Measurements from ENCODE around the gene MPZL1. TPM values are rescaled to one million over a fixed set of nuclear protein-coding genes. Genes with fewer than 3 reads are reported as not detected.

MPZL1 gene
- total RNA-seq, 1 experiment from 2014 or later = 273 TPM

DNA sequence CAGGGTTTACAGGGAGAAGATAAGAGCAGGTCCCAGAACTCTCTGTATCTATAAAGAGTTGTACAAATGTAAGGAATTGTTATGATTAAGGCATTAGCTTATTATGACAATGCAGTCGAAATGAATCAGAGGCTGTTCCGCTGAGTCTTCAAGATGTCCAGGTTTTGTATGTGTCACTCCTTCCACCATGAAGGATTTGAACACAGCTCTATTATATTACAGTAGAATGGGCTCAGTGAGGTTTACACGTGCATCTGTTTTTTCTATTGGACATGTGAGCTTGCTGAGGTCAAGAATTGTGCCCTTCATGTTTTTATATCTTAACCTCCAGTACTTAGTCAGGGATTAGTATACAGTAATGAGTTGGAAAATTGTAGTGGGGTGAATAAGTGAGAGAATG lies 86.3 kb downstream of the MPZL1 start:
- Histone ChIP-seq H3K4me1 (peaks cover 17% of the 10 kb centered on the region), H3K4me3 (ENCODE audit: low read depth, low read length) (no peak overlapping the region), H3K27me3 (replicated peaks; ENCODE audit: control insufficient read depth, insufficient read depth, low read length) (no peaks in the 10 kb centered on the region), H3K36me3 (ENCODE audit: control insufficient read depth, insufficient read depth, low read length) (no peaks in the 10 kb centered on the region), H3K9me3 (no peaks in the 10 kb centered on the region; the same call in 1 of the 2 replicates)
- H3K27ac Mint-ChIP-seq (ENCODE audit: unreplicated experiment) = no peak overlapping the region
- ChIA-PET CTCF (interaction anchor here (0.6 kb wide), 1 partner anchor 439 kb away, joined by 3 read pairs; no protein-coding TSS in a partner anchor), POLR2A (no interaction called here)
- H3K4me1 Mint-ChIP-seq (ENCODE audit: low read depth, unreplicated experiment) = peaks cover 20% of the 10 kb centered on the region
- TF ChIP-seq, protein P1, sequence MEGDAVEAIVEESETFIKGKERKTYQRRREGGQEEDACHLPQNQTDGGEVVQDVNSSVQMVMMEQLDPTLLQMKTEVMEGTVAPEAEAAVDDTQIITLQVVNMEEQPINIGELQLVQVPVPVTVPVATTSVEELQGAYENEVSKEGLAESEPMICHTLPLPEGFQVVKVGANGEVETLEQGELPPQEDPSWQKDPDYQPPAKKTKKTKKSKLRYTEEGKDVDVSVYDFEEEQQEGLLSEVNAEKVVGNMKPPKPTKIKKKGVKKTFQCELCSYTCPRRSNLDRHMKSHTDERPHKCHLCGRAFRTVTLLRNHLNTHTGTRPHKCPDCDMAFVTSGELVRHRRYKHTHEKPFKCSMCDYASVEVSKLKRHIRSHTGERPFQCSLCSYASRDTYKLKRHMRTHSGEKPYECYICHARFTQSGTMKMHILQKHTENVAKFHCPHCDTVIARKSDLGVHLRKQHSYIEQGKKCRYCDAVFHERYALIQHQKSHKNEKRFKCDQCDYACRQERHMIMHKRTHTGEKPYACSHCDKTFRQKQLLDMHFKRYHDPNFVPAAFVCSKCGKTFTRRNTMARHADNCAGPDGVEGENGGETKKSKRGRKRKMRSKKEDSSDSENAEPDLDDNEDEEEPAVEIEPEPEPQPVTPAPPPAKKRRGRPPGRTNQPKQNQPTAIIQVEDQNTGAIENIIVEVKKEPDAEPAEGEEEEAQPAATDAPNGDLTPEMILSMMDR (IDR thresholded peaks at IDR 0.05; ENCODE audit: insufficient read depth in 1 of 2, low read depth in 1 of 2, low read length in 1 of 2, severe bottlenecking in 1 of 2, unreplicated experiment in 1 of 2) = no peak
- H3K9me3 Mint-ChIP-seq (ENCODE audit: unreplicated experiment) = peaks cover 9% of the 10 kb centered on the region
- H3K36me3 Mint-ChIP-seq (ENCODE audit: insufficient read depth, unreplicated experiment) = peaks cover 39% of the 10 kb centered on the region
- intact Hi-C loops (cut with micrococcal nuclease; ENCODE audit: unreplicated experiment) = no loop called here
- no peak overlapping the region for H3K4me3 Mint-ChIP-seq (ENCODE audit: unreplicated experiment)
- no TSS peak for BruUV-seq (replicated peaks)
- DNase-seq = no peak
- no peaks in the 10 kb centered on the region for H3K27me3 Mint-ChIP-seq (ENCODE audit: insufficient read depth, unreplicated experiment)

DNA sequence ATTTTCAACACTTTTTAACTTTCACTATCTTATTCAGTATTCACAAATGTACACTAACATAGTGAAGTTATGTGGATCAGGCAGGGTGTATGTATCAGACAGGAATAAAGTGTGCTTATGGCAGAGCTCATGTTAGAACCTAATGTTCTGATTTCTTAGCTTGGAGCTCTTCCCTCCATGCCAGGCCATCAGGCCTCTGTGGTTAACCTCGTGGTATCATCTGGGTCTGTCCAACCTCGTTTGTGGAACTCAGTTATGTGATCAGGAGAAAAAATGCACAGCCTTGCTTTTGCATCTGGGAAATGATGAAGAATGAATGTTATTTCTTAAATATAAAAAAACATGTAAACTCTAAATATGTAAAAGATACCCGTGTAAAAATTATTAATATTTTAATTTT lies 86.9 kb downstream of the MPZL1 start:
- ChIA-PET POLR2A (no interaction called here), CTCF (interaction anchor here (0.6 kb wide), 1 partner anchor 439 kb away, joined by 3 read pairs; no protein-coding TSS in a partner anchor)
- Histone ChIP-seq H3K27me3 (replicated peaks; ENCODE audit: control insufficient read depth, insufficient read depth, low read length) (no peaks in the 10 kb centered on the region), H3K36me3 (ENCODE audit: control insufficient read depth, insufficient read depth, low read length) (no peaks in the 10 kb centered on the region), H3K4me3 (ENCODE audit: low read depth, low read length) (no peak overlapping the region), H3K4me1 (peaks cover 17% of the 10 kb centered on the region), H3K9me3 (peaks cover 3% of the 10 kb centered on the region; the same call in 1 of the 2 replicates)
- no peak for DNase-seq
- H3K27ac Mint-ChIP-seq (ENCODE audit: unreplicated experiment) = no peak overlapping the region
- H3K9me3 Mint-ChIP-seq (ENCODE audit: unreplicated experiment) = peaks cover 14% of the 10 kb centered on the region
- peaks cover 17% of the 10 kb centered on the region for H3K4me1 Mint-ChIP-seq (ENCODE audit: low read depth, unreplicated experiment)
- TF ChIP-seq, protein P1 (IDR thresholded peaks at IDR 0.05; ENCODE audit: insufficient read depth in 1 of 2, low read depth in 1 of 2, low read length in 1 of 2, severe bottlenecking in 1 of 2, unreplicated experiment in 1 of 2) = no peak
- H3K27me3 Mint-ChIP-seq (ENCODE audit: insufficient read depth, unreplicated experiment) = no peaks in the 10 kb centered on the region
- no TSS peak for BruUV-seq (replicated peaks)
- peaks cover 33% of the 10 kb centered on the region for H3K36me3 Mint-ChIP-seq (ENCODE audit: insufficient read depth, unreplicated experiment)
- no peak overlapping the region for H3K4me3 Mint-ChIP-seq (ENCODE audit: unreplicated experiment)
- intact Hi-C loops (cut with micrococcal nuclease; ENCODE audit: unreplicated experiment) = no loop called here

DNA sequence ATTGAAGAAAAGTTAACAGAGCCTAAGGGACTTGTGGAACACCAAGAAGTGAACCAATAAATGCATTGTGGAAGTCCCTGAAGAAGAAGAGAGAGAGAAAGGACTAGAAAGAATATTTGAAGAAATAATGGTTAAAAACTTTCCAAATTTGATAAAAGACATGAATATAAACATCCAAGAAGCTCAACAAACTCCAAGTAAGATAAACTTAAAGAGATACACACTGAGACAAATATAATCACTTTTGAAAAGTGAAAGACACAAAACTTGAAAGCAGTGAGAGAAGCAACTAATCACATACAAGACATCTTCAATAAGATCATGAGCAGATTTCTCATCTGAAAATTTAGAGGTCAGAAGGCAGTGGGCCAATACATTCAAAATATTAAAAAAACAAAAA lies 91.2 kb downstream of the MPZL1 start:
- Histone ChIP-seq H3K4me3 (ENCODE audit: low read depth, low read length) (no peak overlapping the region), H3K9me3 (peaks cover 9% of the 10 kb centered on the region; the same call in 1 of the 2 replicates), H3K4me1 (peaks cover 10% of the 10 kb centered on the region), H3K27me3 (replicated peaks; ENCODE audit: control insufficient read depth, insufficient read depth, low read length) (no peaks in the 10 kb centered on the region), H3K36me3 (ENCODE audit: control insufficient read depth, insufficient read depth, low read length) (no peaks in the 10 kb centered on the region)
- Mint-ChIP-seq H3K36me3 (ENCODE audit: insufficient read depth, unreplicated experiment) (no peaks in the 10 kb centered on the region), H3K9me3 (ENCODE audit: unreplicated experiment) (peaks cover 27% of the 10 kb centered on the region), H3K4me1 (ENCODE audit: low read depth, unreplicated experiment) (no peaks in the 10 kb centered on the region), H3K27me3 (ENCODE audit: insufficient read depth, unreplicated experiment) (no peaks in the 10 kb centered on the region), H3K27ac (ENCODE audit: unreplicated experiment) (no peak overlapping the region), H3K4me3 (ENCODE audit: unreplicated experiment) (no peak overlapping the region)
- TF ChIP-seq, protein P1 (IDR thresholded peaks at IDR 0.05; ENCODE audit: insufficient read depth in 1 of 2, low read depth in 1 of 2, low read length in 1 of 2, severe bottlenecking in 1 of 2, unreplicated experiment in 1 of 2) = no peak
- DNase-seq = no peak
- ChIA-PET POLR2A (no interaction called here), CTCF (no interaction called here)
- intact Hi-C loops (cut with micrococcal nuclease; ENCODE audit: unreplicated experiment) = no loop called here
- no TSS peak for BruUV-seq (replicated peaks)
